GM03348 (cell line): ENCODE measurements around the gene CAPZB.

Experiments
- DNase-seq: peaks from one replicate; pipeline ENCODE4 v3.0.0; 2012; ENCODE audit warnings: low spot score

The CAPZB gene

DNA sequence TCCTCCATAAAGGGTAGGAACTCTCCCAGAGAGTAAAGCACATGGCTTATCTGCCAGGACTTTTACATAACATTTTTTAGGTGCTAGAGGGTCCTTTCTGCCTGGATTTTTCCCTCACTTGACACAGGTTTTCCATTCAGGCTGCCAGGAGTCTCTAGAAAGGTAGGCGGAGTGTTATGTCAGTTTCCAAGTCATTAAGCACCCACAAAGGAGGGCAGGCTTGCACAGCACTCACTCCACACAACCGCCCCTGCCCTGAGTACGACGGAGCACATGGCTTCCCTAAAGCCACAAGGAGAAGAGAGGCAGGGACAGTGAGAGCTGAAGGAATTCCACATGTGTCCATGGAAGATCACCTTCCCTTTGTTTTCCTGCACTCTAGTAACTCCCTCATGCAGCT is 55.7 kb downstream of the CAPZB start:
- DNase-seq, result no peak

DNA sequence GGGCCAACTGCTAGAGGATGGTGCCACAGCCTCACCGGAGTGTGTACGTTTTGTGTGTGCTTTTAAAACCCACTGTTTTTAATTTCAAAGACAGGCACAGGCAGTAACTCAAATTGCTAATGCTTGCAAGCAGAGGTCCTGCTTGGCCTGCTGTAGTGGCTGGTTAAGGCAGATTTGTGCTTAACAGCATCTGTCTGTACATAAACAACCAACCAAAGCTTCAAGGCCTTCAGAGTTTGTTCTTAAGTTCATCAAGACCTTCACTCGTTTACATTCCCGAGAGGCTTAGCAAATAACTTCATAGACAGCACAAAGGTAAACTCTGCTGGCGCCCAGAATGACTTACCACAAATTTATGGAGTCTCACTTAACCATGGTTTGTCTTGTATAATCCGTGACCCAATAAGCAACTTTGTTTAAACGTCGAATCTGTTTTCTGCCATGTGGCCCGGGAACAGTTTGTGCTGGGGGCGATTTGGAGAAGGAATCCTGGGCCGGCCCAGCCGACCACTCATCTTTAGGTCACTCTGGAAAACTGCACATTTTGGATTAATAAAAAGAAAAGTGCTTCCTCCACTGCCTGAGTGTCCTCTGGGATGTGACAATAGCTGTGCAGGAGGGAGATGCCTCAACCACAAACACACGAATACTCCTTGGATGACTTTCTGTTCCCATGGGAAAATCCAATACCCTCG is 58.1 kb downstream of the CAPZB start:
- no peak for DNase-seq

DNA sequence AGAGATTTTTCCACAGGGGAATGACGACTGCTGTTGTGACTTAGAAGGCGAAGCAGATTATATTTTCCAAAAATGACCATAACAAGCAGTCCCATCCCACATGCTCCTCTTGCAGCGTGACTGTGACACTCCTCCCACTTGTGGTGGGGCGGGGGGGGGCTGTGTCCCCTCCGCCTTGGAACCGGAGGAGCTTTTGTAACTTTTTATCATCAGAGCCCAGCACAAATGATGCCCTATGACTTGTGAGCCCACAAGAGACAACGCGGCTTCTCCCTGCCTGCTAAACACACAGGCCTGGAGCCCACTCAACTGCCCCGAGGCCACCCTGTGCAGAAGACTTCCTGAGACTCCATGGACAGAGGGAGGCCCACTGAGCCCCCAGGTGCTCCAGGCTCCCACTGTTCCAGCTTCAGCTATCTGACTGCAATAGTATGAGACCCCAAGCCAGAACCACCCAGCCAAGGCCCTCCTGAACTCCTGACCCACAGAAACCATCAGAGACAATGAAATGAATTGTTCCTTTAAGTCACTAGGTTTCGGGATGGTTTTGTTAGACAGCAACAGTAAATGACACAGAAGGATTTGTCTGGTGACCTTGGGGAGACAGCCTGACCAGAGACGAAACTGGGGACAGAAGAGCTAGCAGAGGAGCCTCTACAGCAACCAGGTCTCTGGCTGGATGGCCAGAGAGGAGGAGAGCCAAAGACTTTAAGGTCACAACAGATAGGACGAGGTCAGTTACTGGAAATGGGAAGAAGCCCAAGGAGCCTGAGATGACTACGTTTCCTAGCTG is 58.8 kb downstream of the CAPZB start:
- no peak for DNase-seq

GRCh38 chr1:19425646-19426239 is 59.6 kb downstream of the CAPZB start:
- no peak for DNase-seq

- no peak for DNase-seq
These were observed 60.4 kb downstream of the CAPZB start for GRCh38 chr1:19424651-19425570.

DNA sequence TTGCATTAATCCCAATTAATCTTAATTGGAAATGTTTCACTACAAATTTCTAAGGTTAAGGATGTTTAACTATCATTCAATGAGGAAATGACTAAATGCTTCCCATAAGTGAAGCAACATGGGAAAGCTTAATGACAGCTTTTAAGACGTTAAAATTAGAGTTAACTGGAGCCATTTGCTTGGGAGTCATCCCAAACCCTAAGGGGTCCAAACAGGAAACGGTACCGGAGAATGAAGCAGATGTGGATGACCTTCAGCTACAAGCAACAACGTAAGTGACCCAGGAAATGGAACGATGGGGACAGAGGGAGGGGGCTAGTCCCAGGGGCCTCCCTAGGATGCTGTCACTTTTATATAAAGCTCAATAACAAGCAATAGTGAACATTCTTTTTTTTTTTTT is 62.2 kb downstream of the CAPZB start:
- DNase-seq, result no peak

GRCh38 chr1:19421365-19421764 is 64.0 kb downstream of the CAPZB start:
- DNase-seq, result no peak

DNA sequence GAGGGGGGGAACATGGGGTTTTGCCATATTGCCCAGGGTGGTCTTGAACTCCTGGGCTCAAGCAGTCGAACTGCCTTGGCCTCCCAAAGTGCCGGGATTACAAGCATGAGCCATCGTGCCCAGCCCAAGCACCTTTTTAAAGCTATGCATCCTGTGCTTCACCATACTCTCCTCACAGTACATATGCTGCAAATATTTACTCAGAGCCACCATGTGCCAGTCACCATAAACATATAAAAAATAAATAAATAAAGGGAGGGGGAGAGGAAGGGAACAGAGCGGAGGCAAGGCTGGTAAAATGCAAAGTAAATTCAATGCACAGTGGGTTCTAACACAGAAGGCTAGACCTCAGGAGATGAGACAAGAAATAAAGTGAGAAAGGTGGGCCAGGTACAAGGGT is 64.7 kb downstream of the CAPZB start:
- no peak for DNase-seq

GRCh38 chr1:19419691-19420090 is 65.6 kb downstream of the CAPZB start:
- DNase-seq, result no peak

- DNase-seq, result no peak
These were observed 66.8 kb downstream of the CAPZB start for GRCh38 chr1:19418503-19418971.

- DNase-seq, result no peak
These were observed 68.3 kb downstream of the CAPZB start for GRCh38 chr1:19416921-19417470.

DNA sequence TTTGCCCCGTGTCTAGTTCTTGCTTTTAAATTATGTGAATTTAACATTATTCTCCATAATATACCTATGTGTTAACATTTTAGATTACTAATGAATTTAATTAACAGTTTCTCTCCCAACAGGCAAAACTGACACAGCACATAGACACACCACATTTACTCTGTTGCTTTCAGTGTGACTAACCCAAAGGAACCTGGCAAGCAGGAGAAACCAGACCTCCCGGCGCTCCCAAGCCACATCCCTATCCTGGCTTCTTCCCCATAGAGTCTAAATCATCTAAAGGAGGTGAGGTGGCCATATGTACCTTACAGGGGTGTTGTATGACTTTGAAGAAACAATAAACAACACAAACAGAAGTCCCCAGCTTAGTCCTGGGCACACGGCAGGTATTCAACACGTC is 69.2 kb downstream of the CAPZB start:
- no peak for DNase-seq

GRCh38 chr1:19414515-19415121 is 70.7 kb downstream of the CAPZB start:
- DNase-seq, result no peak

- DNase-seq, result no peak
These were observed 71.3 kb downstream of the CAPZB start for GRCh38 chr1:19413999-19414398.

DNA sequence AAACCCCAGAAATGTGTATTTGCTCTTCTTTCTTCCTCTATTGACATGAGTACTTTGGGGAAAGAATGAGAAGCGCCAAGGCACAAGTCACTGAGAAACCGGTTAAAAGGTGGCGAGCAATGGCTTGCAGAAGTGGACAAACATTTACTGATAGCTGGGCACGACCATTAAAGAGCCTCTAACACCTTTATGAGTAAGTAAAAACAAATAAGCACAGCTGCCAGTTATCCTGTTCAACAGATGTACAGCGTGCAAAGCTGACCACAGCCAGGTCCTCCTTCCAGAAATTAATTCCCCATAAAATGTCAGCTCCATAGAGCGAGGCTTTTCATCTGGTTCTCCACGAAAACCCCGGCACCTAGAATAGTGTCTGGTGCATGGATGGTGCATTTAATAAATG is 72.7 kb downstream of the CAPZB start:
- no peak for DNase-seq

- no peak for DNase-seq
These were observed 73.7 kb downstream of the CAPZB start for GRCh38 chr1:19411612-19412011.

- no peak for DNase-seq
These were observed 74.9 kb downstream of the CAPZB start for GRCh38 chr1:19410393-19410792.

DNA sequence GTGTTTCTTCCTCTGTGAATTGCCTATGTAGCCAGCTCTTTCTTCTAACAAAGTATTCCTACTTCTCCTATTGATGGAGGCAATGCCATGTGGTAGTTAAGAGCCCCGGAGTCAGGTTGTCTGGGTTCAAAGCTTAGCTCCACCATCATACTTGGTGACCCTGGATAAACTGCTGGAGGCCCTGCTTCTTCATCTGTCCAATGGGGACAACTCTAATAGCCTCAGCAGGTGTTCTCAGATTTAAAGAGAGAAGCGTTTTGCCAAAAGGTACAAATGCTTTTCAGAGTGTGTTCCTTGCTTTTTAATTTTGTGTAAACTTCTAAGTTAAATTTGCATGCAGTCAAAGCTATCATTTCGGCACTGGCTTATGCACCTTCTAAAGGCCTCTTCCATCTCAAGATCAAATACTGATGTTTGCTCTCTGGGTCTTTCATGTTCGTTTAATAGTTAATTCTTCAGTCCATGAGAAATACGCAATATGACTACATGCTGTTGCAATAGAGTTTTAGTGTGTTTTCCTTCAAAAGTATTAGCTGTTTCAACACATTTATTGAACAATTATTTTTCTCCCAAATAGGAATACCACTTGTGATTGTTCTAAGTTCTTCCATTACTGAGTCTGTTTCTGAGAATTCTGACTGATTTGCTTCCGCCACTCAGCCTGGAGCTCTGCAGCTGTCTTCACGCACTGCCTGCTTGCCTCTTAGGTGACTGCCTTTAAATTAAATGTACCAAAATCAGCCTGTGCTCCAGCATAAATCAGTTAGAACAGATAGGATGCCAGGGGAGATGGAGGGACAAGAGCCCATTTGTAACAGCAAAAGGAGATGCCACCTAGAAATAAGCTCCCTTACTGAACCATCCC is 75.6 kb downstream of the CAPZB start:
- DNase-seq, result no peak

DNA sequence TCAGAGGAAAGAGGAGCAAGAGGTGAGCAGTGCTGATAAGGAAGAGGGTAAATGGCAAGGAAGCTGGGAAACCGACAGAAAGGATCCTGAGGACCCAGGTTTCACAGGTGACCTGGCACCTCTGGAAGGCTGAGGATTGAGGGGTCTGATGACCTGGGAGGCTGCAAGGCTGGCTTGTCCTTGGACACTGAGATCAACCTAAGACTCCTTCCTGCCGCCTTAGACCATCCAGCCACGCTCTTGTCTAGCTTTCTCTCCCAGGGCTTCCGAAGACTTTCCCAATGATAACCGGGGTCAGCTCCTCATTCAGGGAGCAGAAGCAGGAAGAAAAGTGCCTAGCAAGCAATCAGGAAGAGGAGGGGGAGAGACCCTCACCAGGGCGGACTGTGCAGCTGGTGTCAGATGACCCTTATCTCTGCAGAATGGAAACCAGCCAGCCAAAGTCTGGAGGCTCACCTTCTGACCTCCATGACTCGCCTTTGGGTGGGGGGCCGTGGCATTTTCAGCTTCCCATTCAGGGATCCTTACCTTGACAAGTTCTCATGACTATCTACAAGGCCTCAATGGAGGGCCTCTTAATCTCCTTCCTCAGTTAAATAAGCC is 77.7 kb downstream of the CAPZB start:
- no peak for DNase-seq

GRCh38 chr1:19406680-19407079 is 78.7 kb downstream of the CAPZB start:
- DNase-seq, result no peak
